Astrocyte (in vitro differentiated cells and primary cell): ENCODE measurements around the gene RUFY2.

ENCODE experiments used
- CTCF ChIP-seq: IDR thresholded peaks from 2 replicates; pipeline ENCODE4 v1.5.1; 2011; ENCODE audit warnings: low read depth, mild to moderate bottlenecking, inconsistent platforms, low read length, moderate library complexity; ENCODE audit not compliant: insufficient read depth
- EZH2 ChIP-seq: IDR thresholded peaks from 2 replicates; pipeline ENCODE4 v1.6.1; 2012; ENCODE audit warnings: mild to moderate bottlenecking, low read length, inconsistent platforms; ENCODE audit not compliant: insufficient read depth

GRCh38 chr10:68332259-68333057, 74.6 kb downstream of the RUFY2 start, which contains the start of gene PBLD:
- peak; percentile 31 for TF ChIP-seq CTCF
- TF ChIP-seq EZH2 = no peak
